ENCODE measurements around the gene RIGI. TPM values are rescaled to one million over a fixed set of nuclear protein-coding genes. Genes with fewer than 3 reads are reported as not detected.

Gene RIGI
- total and polyA plus RNA-seq, 9 of the 15 experiments (the other 6 are each of a cell fraction or from before 2014, with no cell fraction given) = 0.27 to 1.1 (median 0.54) TPM

GRCh38 chr9:32486839-32487562 is 39.0 kb downstream of the RIGI start (continued):
- no peak for TF ChIP-seq CCAR2 (IDR thresholded peaks at IDR 0.05; ENCODE audit: low read depth, low read length)
- TF ChIP-seq ZBED1 (IDR thresholded peaks at IDR 0.05) = no peak
- no peak for TF ChIP-seq SMARCE1 (IDR thresholded peaks at IDR 0.05)
- no peak for TF ChIP-seq ZNF316 (IDR thresholded peaks at IDR 0.05)
- TF ChIP-seq MCM7 (IDR thresholded peaks at IDR 0.05) = no peak

DNA sequence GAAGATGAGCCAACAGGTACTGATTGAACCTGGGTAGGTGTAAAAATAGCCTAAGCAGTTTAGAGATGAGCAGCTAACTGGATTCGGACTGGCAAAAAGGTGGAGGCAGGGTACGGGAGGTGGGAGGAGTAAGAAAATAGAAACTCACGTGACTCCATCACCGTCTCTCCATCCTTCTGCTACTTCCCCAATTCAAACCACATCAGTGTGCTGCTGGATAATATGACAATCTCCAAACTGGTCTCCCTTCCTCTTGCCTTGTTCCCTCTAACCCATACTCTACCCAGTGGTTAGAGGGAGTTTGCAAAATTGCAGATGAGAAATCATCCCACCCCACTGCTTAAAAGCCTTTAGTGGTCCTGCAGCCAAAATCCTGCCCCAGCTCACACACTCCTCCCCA is 42.7 kb downstream of the RIGI start:
- CTCF ChIA-PET (ENCODE audit: low intra/inter-chr PET ratio) = no interaction called here
- FAIRE-seq = no peak
- WGBS (ENCODE audit: insufficient coverage, low coverage, missing lambda C conversion rate) = 0% methylated on average over 4 of the region's 4 CpGs

More for the DNA sequence above, 42.7 kb downstream of the RIGI start:
- Histone ChIP-seq H3K4me1 (replicated peaks in 1 of 2; ENCODE audit: control insufficient read depth in 2 of 2, insufficient read depth in 2 of 2, low read length in 2 of 2) (no peaks in the 10 kb centered on the region), H3K9me3 (replicated peaks; ENCODE audit: control insufficient read depth, insufficient read depth, low read depth, low read length) (no peaks in the 10 kb centered on the region), H3K9me1 (ENCODE audit: control insufficient read depth, insufficient read depth, low read length) (no peaks in the 10 kb centered on the region), H3K79me2 (ENCODE audit: control insufficient read depth, insufficient read depth, low read length) (no peaks in the 10 kb centered on the region), H4K20me1 (replicated peaks; ENCODE audit: control insufficient read depth, insufficient read depth, low read length) (no peaks in the 10 kb centered on the region), H3K27ac (ENCODE audit: extremely low read depth, low read depth, low read length) (no peak overlapping the region), H3K4me3 (no peak overlapping the region), H3K9ac (ENCODE audit: insufficient read depth in 1 of 2, low read depth in 2 of 2, low read length in 2 of 2) (no peak overlapping the region), H3K27me3 (ENCODE audit: control insufficient read depth in 2 of 2, insufficient read depth in 2 of 2, low read length in 2 of 2) (no peaks in the 10 kb centered on the region), H3K36me3 (ENCODE audit: control insufficient read depth, insufficient read depth, low read length) (no peaks in the 10 kb centered on the region), H2AFZ (ENCODE audit: low read depth, low read length) (no peak overlapping the region), H3K4me2 (ENCODE audit: insufficient read depth, low read length) (no peak overlapping the region)
- intact Hi-C loops (cut with micrococcal nuclease) = no loop called here
- TF ChIP-seq EGR1 (conservative IDR thresholded peaks at IDR 0.05) (no peak), BHLHE40 (IDR thresholded peaks at IDR 0.05; ENCODE audit: low read length) (0 out of 2 replicates have a peak, but pooled peaks have one; percentile 29), ZNF134 (CRISPR knock-in tag; conservative IDR thresholded peaks at IDR 0.05) (no peak), NR3C1 (CRISPR knock-in tag; IDR thresholded peaks at IDR 0.05) (no peak), ETV5 (CRISPR knock-in tag; IDR thresholded peaks at IDR 0.05; ENCODE audit: low read depth) (no peak), RBM14 (IDR thresholded peaks at IDR 0.05; ENCODE audit: borderline replicate concordance, insufficient read depth, low read depth, low read length) (no peak), NELFE (IDR thresholded peaks at IDR 0.05; ENCODE audit: insufficient read depth, insufficient read length) (no peak), ZNF253 (CRISPR knock-in tag; conservative IDR thresholded peaks at IDR 0.05) (no peak), SRSF1 (IDR thresholded peaks at IDR 0.05; ENCODE audit: low read depth, low read length) (no peak)
- POLR2A ChIA-PET = no interaction called here
- no TSS peak for BruUV-seq (replicated peaks)
- ATAC-seq (no peak), DNase-seq (ENCODE audit: extremely low read depth in 1 of 4, low spot score in 3 of 4) (no peak)
- in situ Hi-C loops (cut with MboI) = no loop called here

Other genes with a start within 250 kb of the RIGI start
- gene ACO1, start 141.6 kb downstream of the RIGI start, total RNA-seq (2014; rRNA removed) = 14.3 and 16.6 TPM in 2 replicates
- 19.6 and 21.1 TPM in 2 replicates for gene ACO1, start 141.6 kb downstream of the RIGI start, total RNA-seq (2014; rRNA removed; fragmentation: Illumina TruSeq; extraction: Trizol)
- gene ACO1, start 141.6 kb downstream of the RIGI start, total RNA-seq (2015; rRNA removed; fragmentation: Illumina TruSeq; extraction: Trizol) = 16.2 and 16.9 TPM in 2 replicates
- 20.4 and 22.3 TPM in 2 replicates for gene ACO1, start 141.6 kb downstream of the RIGI start, total RNA-seq (2021)
- gene ACO1, start 141.6 kb downstream of the RIGI start, polyA plus RNA-seq (2011; rRNA removed) = 25.5 and 29.7 TPM in 2 replicates
- gene ACO1, start 141.6 kb downstream of the RIGI start, polyA plus RNA-seq (2014; fragmentation: Illumina TruSeq; extraction: Trizol) = 19.1 and 22.6 TPM in 2 replicates
- 1 to 10 TPM in 1 of 2 experiments, under 1 TPM in 1; 0.96 to 3.0 TPM for gene ACO1, start 141.6 kb downstream of the RIGI start, polyA plus RNA-seq (2014; fragmentation: Nextera tagmentation; extraction: Ambion mirVana)
- gene ACO1, start 141.6 kb downstream of the RIGI start, polyA plus RNA-seq (2014; rRNA removed) = 11.8 and 14.0 TPM in 2 replicates
- gene SMIM27, start 26.1 kb upstream of the RIGI start, total RNA-seq (2014; rRNA removed) = 2.9 and 5.9 TPM in 2 replicates
- 5.1 and 7.0 TPM in 2 replicates for gene SMIM27, start 26.1 kb upstream of the RIGI start, total RNA-seq (2014; rRNA removed; fragmentation: Illumina TruSeq; extraction: Trizol)
- gene SMIM27, start 26.1 kb upstream of the RIGI start, total RNA-seq (2015; rRNA removed; fragmentation: Illumina TruSeq; extraction: Trizol) = 7.9 and 8.3 TPM in 2 replicates
- 7.8 and 8.9 TPM in 2 replicates for gene SMIM27, start 26.1 kb upstream of the RIGI start, total RNA-seq (2021)
- 8.7 and 10.6 TPM in 2 replicates for gene SMIM27, start 26.1 kb upstream of the RIGI start, polyA plus RNA-seq (2011; rRNA removed)
- 4.6 and 5.8 TPM in 2 replicates for gene SMIM27, start 26.1 kb upstream of the RIGI start, polyA plus RNA-seq (2014; fragmentation: Illumina TruSeq; extraction: Trizol)
- 10 to 100 TPM; 14.6 to 16.1 TPM for gene SMIM27, start 26.1 kb upstream of the RIGI start, polyA plus RNA-seq (2014; fragmentation: Nextera tagmentation; extraction: Ambion mirVana)
- gene SMIM27, start 26.1 kb upstream of the RIGI start, polyA plus RNA-seq (2014; rRNA removed) = 4.4 and 9.8 TPM in 2 replicates
- 9.3 and 9.9 TPM in 2 replicates for gene TOPORS, start 26.4 kb upstream of the RIGI start, total RNA-seq (2014; rRNA removed)
- 17.3 and 21.5 TPM in 2 replicates for gene TOPORS, start 26.4 kb upstream of the RIGI start, total RNA-seq (2014; rRNA removed; fragmentation: Illumina TruSeq; extraction: Trizol)
- 17.6 and 19.6 TPM in 2 replicates for gene TOPORS, start 26.4 kb upstream of the RIGI start, total RNA-seq (2015; rRNA removed; fragmentation: Illumina TruSeq; extraction: Trizol)
- 8.5 and 9.2 TPM in 2 replicates for gene TOPORS, start 26.4 kb upstream of the RIGI start, total RNA-seq (2021)
- 8.1 and 11.4 TPM in 2 replicates for gene TOPORS, start 26.4 kb upstream of the RIGI start, polyA plus RNA-seq (2011; rRNA removed)
- 13.6 and 15.9 TPM in 2 replicates for gene TOPORS, start 26.4 kb upstream of the RIGI start, polyA plus RNA-seq (2014; fragmentation: Illumina TruSeq; extraction: Trizol)
- 1 to 10 TPM; 4.3 to 5.0 TPM for gene TOPORS, start 26.4 kb upstream of the RIGI start, polyA plus RNA-seq (2014; fragmentation: Nextera tagmentation; extraction: Ambion mirVana)
- 7.6 and 8.5 TPM in 2 replicates for gene TOPORS, start 26.4 kb upstream of the RIGI start, polyA plus RNA-seq (2014; rRNA removed)
- gene NDUFB6, start 47.0 kb upstream of the RIGI start, total RNA-seq (2014; rRNA removed) = 61.6 and 64.0 TPM in 2 replicates
- 41.0 and 41.4 TPM in 2 replicates for gene NDUFB6, start 47.0 kb upstream of the RIGI start, total RNA-seq (2014; rRNA removed; fragmentation: Illumina TruSeq; extraction: Trizol)
- gene NDUFB6, start 47.0 kb upstream of the RIGI start, total RNA-seq (2015; rRNA removed; fragmentation: Illumina TruSeq; extraction: Trizol) = 44.0 and 46.9 TPM in 2 replicates
- gene NDUFB6, start 47.0 kb upstream of the RIGI start, total RNA-seq (2021) = 60.2 and 67.8 TPM in 2 replicates
- 55.4 and 64.9 TPM in 2 replicates for gene NDUFB6, start 47.0 kb upstream of the RIGI start, polyA plus RNA-seq (2011; rRNA removed)
- 26.5 and 43.6 TPM in 2 replicates for gene NDUFB6, start 47.0 kb upstream of the RIGI start, polyA plus RNA-seq (2014; fragmentation: Illumina TruSeq; extraction: Trizol)
- gene NDUFB6, start 47.0 kb upstream of the RIGI start, polyA plus RNA-seq (2014; fragmentation: Nextera tagmentation; extraction: Ambion mirVana) = 10 to 100 TPM; 71.2 to 88.1 TPM
- 81.8 and 83.9 TPM in 2 replicates for gene NDUFB6, start 47.0 kb upstream of the RIGI start, polyA plus RNA-seq (2014; rRNA removed)
- gene TAF1L, start 109.5 kb upstream of the RIGI start, total RNA-seq (2014; rRNA removed) = under 0.01 TPM in 1 of 2 replicates, not detected in the other
- 0.04 and 0.10 TPM in 2 replicates for gene TAF1L, start 109.5 kb upstream of the RIGI start, total RNA-seq (2014; rRNA removed; fragmentation: Illumina TruSeq; extraction: Trizol)
- 0.04 TPM in 2 replicates for gene TAF1L, start 109.5 kb upstream of the RIGI start, total RNA-seq (2015; rRNA removed; fragmentation: Illumina TruSeq; extraction: Trizol)
- gene TAF1L, start 109.5 kb upstream of the RIGI start, total RNA-seq (2021) = 0.02 TPM in 2 replicates
- gene TAF1L, start 109.5 kb upstream of the RIGI start, polyA plus RNA-seq (2011; rRNA removed) = 0.01 TPM in 2 replicates
- gene TAF1L, start 109.5 kb upstream of the RIGI start, polyA plus RNA-seq (2014; fragmentation: Illumina TruSeq; extraction: Trizol) = 0.04 TPM in 2 replicates
- not detected for gene TAF1L, start 109.5 kb upstream of the RIGI start, polyA plus RNA-seq (2014; fragmentation: Nextera tagmentation; extraction: Ambion mirVana)
- gene TAF1L, start 109.5 kb upstream of the RIGI start, polyA plus RNA-seq (2014; rRNA removed) = 0.01 and 0.05 TPM in 2 replicates